SK-N-SH (cell line): ENCODE measurements around the gene WLS. TPM values are rescaled to one million over a fixed set of nuclear protein-coding genes. Genes with fewer than 3 reads are reported as not detected.

Experiments used
- CTCF ChIA-PET: fragments of 300-600, 350-600 bp; formaldehyde crosslinking; extraction: SDS; loops from one replicate; lab custom pipeline; 2021; lab: Yijun Ruan, JAX
- POLR2A ChIA-PET: fragments of 350-600 bp; sonication (Branson Sonifier 250); formaldehyde crosslinking; extraction: SDS; loops from one replicate; lab custom pipeline; 2020; ENCODE audit warnings: antibody characterized with exemption, inconsistent platforms; lab: Yijun Ruan, JAX
- DNase-seq: peaks from one replicate; pipeline ENCODE4 v3.0.0; 2012
- H2AFZ ChIP-seq: fragments of 200-600 bp; sonication (generic); 2 replicates; pipeline ENCODE4 v1.8.1; 2016; ENCODE audit warnings: antibody characterized with exemption, mild to moderate bottlenecking, low read depth
- H3F3A ChIP-seq: fragments of 200-600 bp; sonication (generic); replicated peaks from 2 replicates; pipeline ENCODE3; 2016; ENCODE audit warnings: antibody characterized with exemption, mild to moderate bottlenecking; ENCODE audit not compliant: insufficient read depth
- H3K27ac ChIP-seq, 2 experiments: fragments of 200-500 bp in 1 of 2; fragments of 200-600 bp in 1 of 2; sonication (Bioruptor generic) in 1 of 2; sonication (generic), shearing (Covaris generic) in 1 of 2; 2 replicates each; pipeline versions ENCODE4 v1.5.1 to v1.6.1; 2014 to 2016; ENCODE audit warnings: low read depth in 2 of 2, inconsistent platforms in 1 of 2, low read length in 1 of 2, mild to moderate bottlenecking in 1 of 2, mixed read lengths in 1 of 2
- H3K27me3 ChIP-seq: fragments of 200-600 bp; sonication (generic), shearing (Covaris generic); 2 replicates; pipeline ENCODE4 v1.6.1; 2016; ENCODE audit warnings: mixed run types; ENCODE audit not compliant: insufficient read depth
- H3K36me3 ChIP-seq, 2 experiments: fragments of 200-500 bp in 1 of 2; fragments of 200-600 bp in 1 of 2; sonication (Bioruptor generic) in 1 of 2; sonication (generic) in 1 of 2; replicated peaks in 1 of 2; 2 replicates each; pipeline versions ENCODE3 to v1.5.1; 2014 to 2016; ENCODE audit warnings: low read length in 1 of 2, mild to moderate bottlenecking in 1 of 2; ENCODE audit not compliant: insufficient read depth in 2 of 2, control insufficient read depth in 1 of 2
- H3K4me1 ChIP-seq, 2 experiments: fragments of 200-500 bp in 1 of 2; fragments of 200-600 bp in 1 of 2; sonication (Bioruptor generic) in 1 of 2; sonication (generic), shearing (Covaris generic) in 1 of 2; 2 replicates each; pipeline versions ENCODE4 v1.5.1 to v1.6.1; 2014 to 2016; ENCODE audit warnings: low read depth in 1 of 2, low read length in 1 of 2, mixed run types in 1 of 2; ENCODE audit not compliant: insufficient read depth in 2 of 2, control insufficient read depth in 1 of 2
- H3K4me2 ChIP-seq: fragments of 200-600 bp; sonication (generic), shearing (Covaris generic); 2 replicates; pipeline ENCODE4 v1.6.1; 2017; ENCODE audit warnings: mixed run types
- H3K4me3 ChIP-seq, 2 experiments: fragments of 200-500 bp in 1 of 2; fragments of 200-600 bp in 1 of 2; sonication (Bioruptor generic) in 1 of 2; sonication (generic), shearing (Covaris generic) in 1 of 2; 2 replicates each; pipeline versions ENCODE4 v1.5.1 to v1.8.1; 2014 to 2016; ENCODE audit warnings: low read depth in 2 of 2, inconsistent platforms in 1 of 2, low read length in 1 of 2, mild to moderate bottlenecking in 1 of 2, mixed read lengths in 1 of 2, moderate library complexity in 1 of 2
- H3K79me2 ChIP-seq: fragments of 200-600 bp; sonication (generic); 2 replicates; pipeline ENCODE4 v1.8.1; 2017; ENCODE audit warnings: mild to moderate bottlenecking; ENCODE audit not compliant: insufficient read depth
- H3K9ac ChIP-seq: fragments of 200-600 bp; sonication (generic); 2 replicates; pipeline ENCODE4 v1.6.1; 2017; ENCODE audit warnings: mixed run types
- H3K9me2 ChIP-seq: fragments of 200-600 bp; sonication (generic); 2 replicates; pipeline ENCODE4 v1.6.1; 2017; ENCODE audit warnings: mixed run types
- H3K9me3 ChIP-seq: fragments of 200-600 bp; sonication (generic); 2 replicates; pipeline ENCODE4 v1.6.1; 2017; ENCODE audit warnings: mixed run types, mild to moderate bottlenecking, moderate library complexity
- H4K20me1 ChIP-seq: fragments of 200-600 bp; sonication (generic); 2 replicates; pipeline ENCODE4 v1.6.1; 2017; ENCODE audit warnings: mild to moderate bottlenecking, mixed run types; ENCODE audit not compliant: insufficient read depth
- ELF1 ChIP-seq: IDR thresholded peaks from 2 replicates; pipeline ENCODE4 v1.4.0; 2012
- FOSL2 ChIP-seq: IDR thresholded peaks from 2 replicates; pipeline ENCODE4 v1.4.0; 2012; ENCODE audit warnings: low read depth, mild to moderate bottlenecking, moderate library complexity, borderline replicate concordance
- FOXJ3 ChIP-seq: sonication (generic); formaldehyde crosslinking; IDR thresholded peaks from 2 replicates; pipeline ENCODE4 v1.5.1; 2020; ENCODE audit warnings: mild to moderate bottlenecking, missing genetic modification reagents
- FOXM1 ChIP-seq: IDR thresholded peaks from 2 replicates; pipeline ENCODE4 v1.4.0; 2012; ENCODE audit warnings: low read depth, mild to moderate bottlenecking
- MXI1 ChIP-seq: IDR thresholded peaks from 2 replicates; pipeline ENCODE4 v1.6.1; 2012; ENCODE audit warnings: mild to moderate bottlenecking, low read depth, low read length, improper control_type of control experiment
- NFIC ChIP-seq: IDR thresholded peaks from 2 replicates; pipeline ENCODE4 v1.4.0; 2012; ENCODE audit warnings: borderline replicate concordance
- NRF1 ChIP-seq: IDR thresholded peaks from 2 replicates; pipeline ENCODE4 v1.6.1; 2012; ENCODE audit warnings: low read depth, mild to moderate bottlenecking, low read length
- POLR2AphosphoS5 ChIP-seq: IDR thresholded peaks from 2 replicates; pipeline ENCODE4 v1.6.1; 2012; ENCODE audit warnings: low read depth, low read length
- RCOR1 ChIP-seq: fragments of 150-350 bp; IDR thresholded peaks from 2 replicates; pipeline ENCODE4 v1.6.1; 2017; ENCODE audit warnings: antibody characterized with exemption, low read length
- RXRA ChIP-seq: IDR thresholded peaks from 2 replicates; pipeline ENCODE4 v1.4.0; 2012; ENCODE audit warnings: low read depth, mild to moderate bottlenecking, borderline replicate concordance
- TAF1 ChIP-seq: IDR thresholded peaks from 2 replicates; pipeline ENCODE4 v1.6.1; 2012; ENCODE audit warnings: low read depth, mild to moderate bottlenecking, low read length, moderate library complexity, borderline replicate concordance
- TCF12 ChIP-seq: IDR thresholded peaks from 2 replicates; pipeline ENCODE4 v1.4.0; 2012
- TEAD4 ChIP-seq: IDR thresholded peaks from 2 replicates; pipeline ENCODE4 v1.4.0; 2012; ENCODE audit warnings: mild to moderate bottlenecking, borderline replicate concordance; ENCODE audit not compliant: insufficient read depth
- YY1 ChIP-seq: IDR thresholded peaks from 2 replicates; pipeline ENCODE4 v1.4.0; 2012; ENCODE audit warnings: low read depth, mild to moderate bottlenecking
- WGBS: methylation state at CpG from one replicate; pipeline ENCODE4 v1.1.6; 2017; ENCODE audit warnings: low lambda C conversion rate; 5-methylcytosine and 5-hydroxymethylcytosine counted together
- polyA plus RNA-seq, 3 experiments: library from polyadenylated mRNA; depleted of rRNA; stranded (reverse); fragments of >200 nt; gene quantifications; 2 replicates each; pipeline ENCODE4 v1.2.3, GENCODE V29; 2012
- TF ChIP-seq, protein P1 (sequence below): fragments of 150-350 bp; IDR thresholded peaks from 2 replicates; pipeline ENCODE4 v1.6.1; 2016; ENCODE audit warnings: mild to moderate bottlenecking, low read depth, low read length
- TF ChIP-seq, protein P2 (sequence below): IDR thresholded peaks from 2 replicates; pipeline ENCODE4 v1.4.0; 2012; ENCODE audit warnings: low read depth, borderline replicate concordance
- TF ChIP-seq, protein P3 (sequence below): fragments of 150-350 bp; IDR thresholded peaks from 2 replicates; pipeline ENCODE4 v1.6.1; 2017; ENCODE audit warnings: antibody characterized with exemption, low read length, low read depth, borderline replicate concordance
- TF ChIP-seq, protein P4 (sequence below): fragments of 200-600 bp; sonication (generic); IDR thresholded peaks from 2 replicates; pipeline ENCODE4 v1.6.1; 2017; ENCODE audit warnings: antibody characterized with exemption, mild to moderate bottlenecking, moderate library complexity
- TF ChIP-seq, protein P5 (sequence below): IDR thresholded peaks from 2 replicates; pipeline ENCODE4; 2012

The WLS gene
- polyA plus RNA-seq, 1 of the 3 experiments (the other 2 are of a cell fraction): 69.0 TPM

DNA sequence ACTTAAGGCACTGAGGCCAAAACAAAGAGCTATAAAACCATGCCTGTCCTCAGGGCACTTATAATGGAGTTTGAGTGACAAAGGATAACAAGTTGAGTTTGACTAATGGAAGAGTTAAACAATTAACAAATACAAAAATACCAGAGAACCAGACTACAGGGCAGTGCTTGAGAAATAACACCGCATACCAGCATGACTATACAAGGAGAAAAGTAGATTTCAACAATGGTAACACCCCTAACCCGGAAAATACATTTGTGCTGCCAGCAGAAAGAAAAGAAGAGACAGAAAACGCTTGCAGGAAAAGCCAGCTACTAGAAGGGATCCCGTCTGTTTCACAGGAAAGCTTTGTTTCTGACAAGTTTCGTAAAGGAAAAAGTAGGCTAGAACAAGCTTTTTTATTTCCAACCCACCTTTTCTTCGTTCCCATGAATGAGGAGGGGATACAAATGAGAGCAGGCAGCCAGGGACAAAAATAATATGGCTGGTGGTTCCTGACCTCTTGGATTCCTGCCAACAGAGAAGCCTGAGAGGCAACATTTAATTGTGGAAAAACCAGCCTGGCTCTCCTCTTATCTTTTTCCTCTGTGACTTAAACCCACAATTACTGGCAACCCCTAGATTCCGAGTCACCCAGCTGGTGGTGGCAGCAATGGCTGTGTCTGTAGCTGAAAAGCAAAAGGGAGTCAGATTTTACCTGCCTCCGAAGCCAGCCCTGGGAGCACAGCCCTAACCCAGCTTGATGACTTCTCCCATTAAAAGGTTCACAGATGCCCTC is 56.5 kb downstream of the WLS start (continued):
- TF ChIP-seq, protein P1, sequence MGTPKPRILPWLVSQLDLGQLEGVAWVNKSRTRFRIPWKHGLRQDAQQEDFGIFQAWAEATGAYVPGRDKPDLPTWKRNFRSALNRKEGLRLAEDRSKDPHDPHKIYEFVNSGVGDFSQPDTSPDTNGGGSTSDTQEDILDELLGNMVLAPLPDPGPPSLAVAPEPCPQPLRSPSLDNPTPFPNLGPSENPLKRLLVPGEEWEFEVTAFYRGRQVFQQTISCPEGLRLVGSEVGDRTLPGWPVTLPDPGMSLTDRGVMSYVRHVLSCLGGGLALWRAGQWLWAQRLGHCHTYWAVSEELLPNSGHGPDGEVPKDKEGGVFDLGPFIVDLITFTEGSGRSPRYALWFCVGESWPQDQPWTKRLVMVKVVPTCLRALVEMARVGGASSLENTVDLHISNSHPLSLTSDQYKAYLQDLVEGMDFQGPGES: no peak
- TF ChIP-seq MXI1 (peak; percentile 17; the same call in 1 of the 2 replicates), NFIC (peak; percentile 63), NRF1 (no peak), POLR2AphosphoS5 (no peak), YY1 (no peak), RXRA (no peak), FOSL2 (no peak), TCF12 (no peak), RCOR1 (peak; percentile 51; the same call in 1 of the 2 replicates), ELF1 (no peak), TEAD4 (no peak), FOXM1 (no peak)
- TF ChIP-seq, protein P2, sequence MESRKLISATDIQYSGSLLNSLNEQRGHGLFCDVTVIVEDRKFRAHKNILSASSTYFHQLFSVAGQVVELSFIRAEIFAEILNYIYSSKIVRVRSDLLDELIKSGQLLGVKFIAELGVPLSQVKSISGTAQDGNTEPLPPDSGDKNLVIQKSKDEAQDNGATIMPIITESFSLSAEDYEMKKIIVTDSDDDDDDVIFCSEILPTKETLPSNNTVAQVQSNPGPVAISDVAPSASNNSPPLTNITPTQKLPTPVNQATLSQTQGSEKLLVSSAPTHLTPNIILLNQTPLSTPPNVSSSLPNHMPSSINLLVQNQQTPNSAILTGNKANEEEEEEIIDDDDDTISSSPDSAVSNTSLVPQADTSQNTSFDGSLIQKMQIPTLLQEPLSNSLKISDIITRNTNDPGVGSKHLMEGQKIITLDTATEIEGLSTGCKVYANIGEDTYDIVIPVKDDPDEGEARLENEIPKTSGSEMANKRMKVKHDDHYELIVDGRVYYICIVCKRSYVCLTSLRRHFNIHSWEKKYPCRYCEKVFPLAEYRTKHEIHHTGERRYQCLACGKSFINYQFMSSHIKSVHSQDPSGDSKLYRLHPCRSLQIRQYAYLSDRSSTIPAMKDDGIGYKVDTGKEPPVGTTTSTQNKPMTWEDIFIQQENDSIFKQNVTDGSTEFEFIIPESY: no peak
- TF ChIP-seq, protein P3, sequence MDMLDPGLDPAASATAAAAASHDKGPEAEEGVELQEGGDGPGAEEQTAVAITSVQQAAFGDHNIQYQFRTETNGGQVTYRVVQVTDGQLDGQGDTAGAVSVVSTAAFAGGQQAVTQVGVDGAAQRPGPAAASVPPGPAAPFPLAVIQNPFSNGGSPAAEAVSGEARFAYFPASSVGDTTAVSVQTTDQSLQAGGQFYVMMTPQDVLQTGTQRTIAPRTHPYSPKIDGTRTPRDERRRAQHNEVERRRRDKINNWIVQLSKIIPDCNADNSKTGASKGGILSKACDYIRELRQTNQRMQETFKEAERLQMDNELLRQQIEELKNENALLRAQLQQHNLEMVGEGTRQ: no peak
- TF ChIP-seq, all 33 proteins: peak for 8

DNA sequence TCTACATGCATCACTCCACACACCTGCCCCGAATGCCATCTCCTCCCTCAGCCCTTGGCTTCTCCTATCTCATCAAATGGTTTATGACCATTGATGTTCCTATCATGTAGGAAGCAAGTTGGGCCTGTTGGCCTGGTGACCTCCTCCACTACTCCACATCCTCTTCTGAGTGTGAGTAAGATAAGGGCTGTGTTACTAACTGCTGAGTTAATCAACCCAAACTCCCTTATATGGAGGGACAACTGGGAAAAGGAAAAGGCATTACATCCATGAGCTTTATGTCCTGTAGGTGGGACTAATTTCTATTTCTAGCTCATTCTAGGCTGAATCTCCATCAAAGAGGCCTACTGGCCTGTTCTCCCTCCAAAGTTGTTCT is 57.6 kb downstream of the WLS start:
- Histone ChIP-seq H3K9ac (no peak overlapping the region), H3K4me3 (no peak overlapping the region), H3K9me3 (no peaks in the 10 kb centered on the region), H3F3A (peaks cover 44% of the 10 kb centered on the region), H3K36me3 (peaks cover 0 to 3% of the 10 kb centered on the region in 2 experiments), H3K4me1 (peaks cover 25 to 40% of the 10 kb centered on the region in 2 experiments), H4K20me1 (no peaks in the 10 kb centered on the region), H3K27me3 (no peaks in the 10 kb centered on the region), H3K4me2 (peak overlapping the region; percentile 59), H3K79me2 (peaks cover 17% of the 10 kb centered on the region), H3K9me2 (no peaks in the 10 kb centered on the region), H3K27ac (peak overlapping the region in 1 of 2 experiments; percentile 71; a peak in 3 of 4 replicates), H2AFZ (no peak overlapping the region)
- CTCF ChIA-PET: interaction anchor here (0.6 to 1.5 kb wide), 4 partner anchors 55 to 176 kb away, joined by 3 to 5 read pairs (median 4); partner anchors contain the start of gene WLS
- TF ChIP-seq, protein P4, sequence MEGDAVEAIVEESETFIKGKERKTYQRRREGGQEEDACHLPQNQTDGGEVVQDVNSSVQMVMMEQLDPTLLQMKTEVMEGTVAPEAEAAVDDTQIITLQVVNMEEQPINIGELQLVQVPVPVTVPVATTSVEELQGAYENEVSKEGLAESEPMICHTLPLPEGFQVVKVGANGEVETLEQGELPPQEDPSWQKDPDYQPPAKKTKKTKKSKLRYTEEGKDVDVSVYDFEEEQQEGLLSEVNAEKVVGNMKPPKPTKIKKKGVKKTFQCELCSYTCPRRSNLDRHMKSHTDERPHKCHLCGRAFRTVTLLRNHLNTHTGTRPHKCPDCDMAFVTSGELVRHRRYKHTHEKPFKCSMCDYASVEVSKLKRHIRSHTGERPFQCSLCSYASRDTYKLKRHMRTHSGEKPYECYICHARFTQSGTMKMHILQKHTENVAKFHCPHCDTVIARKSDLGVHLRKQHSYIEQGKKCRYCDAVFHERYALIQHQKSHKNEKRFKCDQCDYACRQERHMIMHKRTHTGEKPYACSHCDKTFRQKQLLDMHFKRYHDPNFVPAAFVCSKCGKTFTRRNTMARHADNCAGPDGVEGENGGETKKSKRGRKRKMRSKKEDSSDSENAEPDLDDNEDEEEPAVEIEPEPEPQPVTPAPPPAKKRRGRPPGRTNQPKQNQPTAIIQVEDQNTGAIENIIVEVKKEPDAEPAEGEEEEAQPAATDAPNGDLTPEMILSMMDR: no peak
- TF ChIP-seq POLR2AphosphoS5: no peak
- TF ChIP-seq FOXJ3 (CRISPR knock-in tag): no peak
- TF ChIP-seq TAF1: no peak
- TF ChIP-seq, protein P5, sequence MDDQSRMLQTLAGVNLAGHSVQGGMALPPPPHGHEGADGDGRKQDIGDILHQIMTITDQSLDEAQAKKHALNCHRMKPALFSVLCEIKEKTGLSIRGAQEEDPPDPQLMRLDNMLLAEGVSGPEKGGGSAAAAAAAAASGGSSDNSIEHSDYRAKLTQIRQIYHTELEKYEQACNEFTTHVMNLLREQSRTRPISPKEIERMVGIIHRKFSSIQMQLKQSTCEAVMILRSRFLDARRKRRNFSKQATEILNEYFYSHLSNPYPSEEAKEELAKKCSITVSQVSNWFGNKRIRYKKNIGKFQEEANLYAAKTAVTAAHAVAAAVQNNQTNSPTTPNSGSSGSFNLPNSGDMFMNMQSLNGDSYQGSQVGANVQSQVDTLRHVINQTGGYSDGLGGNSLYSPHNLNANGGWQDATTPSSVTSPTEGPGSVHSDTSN: no peak
- TF ChIP-seq ELF1: no peak
- DNase-seq: no peak
- POLR2A ChIA-PET: no interaction called here
- WGBS: 96% methylated on average over 1 of the region's 1 CpG
